Activated T-helper 1 cell treated with anti-CD3 and anti-CD28 coated beads, Interleukin-12 subunit alpha, Interleukin-12 subunit beta, Interleukin-2, Interleukin-4 antibody, amounts not matched to agents 30 ng/mL and 10 ng/mL and 1 ng/mL, durations not matched to agents 14 hours and 24 hours and 36 hours (primary cell): Measurements from ENCODE around the gene RAB17. TPM values are rescaled to one million over a fixed set of nuclear protein-coding genes. Genes with fewer than 3 reads are reported as not detected.
"Not testable (repeated sequence)": the region's sequence is repeated elsewhere in the genome, so short reads cannot be mapped to it uniquely, and the experiment has no call there.

Experiments used
- DNase-seq: peaks from one replicate; pipeline ENCODE4 v3.0.0; 2021; ENCODE audit warnings: low spot score
- H3K27ac Mint-ChIP-seq: one replicate; pipeline ENCODE4 v1.8.0; 2021; ENCODE audit warnings: mild to moderate bottlenecking, mixed read lengths
- H3K27me3 Mint-ChIP-seq: one replicate; pipeline ENCODE4 v1.8.0; 2022; ENCODE audit warnings: mild to moderate bottlenecking, moderate library complexity, mixed read lengths; ENCODE audit not compliant: insufficient read depth
- H3K36me3 Mint-ChIP-seq: one replicate; pipeline ENCODE4 v1.8.0; 2021; ENCODE audit warnings: low read depth, mixed read lengths
- H3K4me1 Mint-ChIP-seq: one replicate; pipeline ENCODE4 v1.8.0; 2021; ENCODE audit warnings: low read depth, mixed read lengths
- H3K4me3 Mint-ChIP-seq: one replicate; pipeline ENCODE4 v1.8.0; 2021; ENCODE audit warnings: mild to moderate bottlenecking, moderate library complexity, mixed read lengths
- H3K9me3 Mint-ChIP-seq: one replicate; pipeline ENCODE4 v1.8.0; 2021; ENCODE audit warnings: mixed read lengths
- intact Hi-C: fragments of 100-400 bp; cut with micrococcal nuclease; formaldehyde crosslinking; loops from one replicate; pipeline ENCODE4 v1.15.1; 2024
- total RNA-seq: library from RNA; stranded (reverse); gene quantifications from 2 replicates; pipeline ENCODE4 v1.2.3, GENCODE V29; 2022

The RAB17 gene
- total RNA-seq, 1 donor from 2014 or later = not detected

GRCh38 chr2:237616373-237616733 lies 25.8 kb upstream of the RAB17 start:
- Mint-ChIP-seq H3K9me3 (no peaks in the 10 kb centered on the region), H3K4me1 (peaks cover 22% of the 10 kb centered on the region), H3K27me3 (peaks cover 7% of the 10 kb centered on the region), H3K36me3 (no peaks in the 10 kb centered on the region), H3K4me3 (no peak overlapping the region), H3K27ac (no peak overlapping the region)
- no peak for DNase-seq
- intact Hi-C loops = no loop called here

- Mint-ChIP-seq H3K4me3 (no peak overlapping the region), H3K27me3 (peaks cover 7% of the 10 kb centered on the region), H3K36me3 (no peaks in the 10 kb centered on the region), H3K9me3 (no peaks in the 10 kb centered on the region), H3K4me1 (peaks cover 22% of the 10 kb centered on the region), H3K27ac (no peak overlapping the region)
- DNase-seq = no peak
- intact Hi-C loops = no loop called here
These were observed 25.2 kb upstream of the RAB17 start for GRCh38 chr2:237615631-237616249.

GRCh38 chr2:237614151-237614720 lies 23.7 kb upstream of the RAB17 start:
- DNase-seq = no peak
- Mint-ChIP-seq H3K4me3 (no peak overlapping the region), H3K9me3 (no peaks in the 10 kb centered on the region), H3K4me1 (peaks cover 22% of the 10 kb centered on the region), H3K27me3 (peaks cover 9% of the 10 kb centered on the region), H3K36me3 (no peaks in the 10 kb centered on the region), H3K27ac (no peak overlapping the region)
- intact Hi-C loops = no loop called here

GRCh38 chr2:237613679-237614078 lies 23.1 kb upstream of the RAB17 start:
- no peak for DNase-seq
- Mint-ChIP-seq H3K27ac (no peak overlapping the region), H3K9me3 (no peaks in the 10 kb centered on the region), H3K27me3 (peaks cover 9% of the 10 kb centered on the region), H3K4me1 (peaks cover 22% of the 10 kb centered on the region), H3K4me3 (no peak overlapping the region), H3K36me3 (no peaks in the 10 kb centered on the region)
- intact Hi-C loops = no loop called here

- Mint-ChIP-seq H3K36me3 (no peaks in the 10 kb centered on the region), H3K4me1 (peaks cover 17% of the 10 kb centered on the region), H3K27ac (no peak overlapping the region), H3K4me3 (no peak overlapping the region), H3K9me3 (no peaks in the 10 kb centered on the region), H3K27me3 (peaks cover 7% of the 10 kb centered on the region)
- DNase-seq = no peak
- intact Hi-C loops = no loop called here
These were observed 22.2 kb upstream of the RAB17 start for GRCh38 chr2:237612527-237613357.

- H3K36me3 Mint-ChIP-seq, H3K9me3 Mint-ChIP-seq, intact Hi-C loops, H3K27ac Mint-ChIP-seq, H3K27me3 Mint-ChIP-seq, H3K4me3 Mint-ChIP-seq, DNase-seq: not testable (repeated sequence)
- peaks cover 18% of the 10 kb centered on the region for H3K4me1 Mint-ChIP-seq
These were observed 16.0 kb upstream of the RAB17 start for GRCh38 chr2:237606522-237606921.

- no peaks in the 10 kb centered on the region for H3K9me3 Mint-ChIP-seq
- no peak overlapping the region for H3K27ac Mint-ChIP-seq
- no peaks in the 10 kb centered on the region for H3K36me3 Mint-ChIP-seq
- peaks cover 18% of the 10 kb centered on the region for H3K4me1 Mint-ChIP-seq
- no peak for DNase-seq
- H3K4me3 Mint-ChIP-seq = no peak overlapping the region
- intact Hi-C loops = no loop called here
- peaks cover 5% of the 10 kb centered on the region for H3K27me3 Mint-ChIP-seq
These were observed 14.4 kb upstream of the RAB17 start for GRCh38 chr2:237604960-237605359.

- Mint-ChIP-seq H3K4me3 (no peak overlapping the region), H3K9me3 (no peaks in the 10 kb centered on the region), H3K27me3 (peaks cover 3% of the 10 kb centered on the region), H3K4me1 (peaks cover 18% of the 10 kb centered on the region), H3K36me3 (no peaks in the 10 kb centered on the region), H3K27ac (peak overlapping the region; percentile 85)
- intact Hi-C loops = no loop called here
- no peak for DNase-seq
These were observed 13.9 kb upstream of the RAB17 start for GRCh38 chr2:237604391-237604790.

- Mint-ChIP-seq H3K4me1 (peaks cover 18% of the 10 kb centered on the region), H3K36me3 (no peaks in the 10 kb centered on the region), H3K27me3 (peaks cover 3% of the 10 kb centered on the region), H3K9me3 (no peaks in the 10 kb centered on the region), H3K4me3 (peak overlapping the region; percentile 34), H3K27ac (peak overlapping the region; percentile 85)
- intact Hi-C loops = no loop called here
- peak; percentile 54 for DNase-seq
These were observed 13.3 kb upstream of the RAB17 start for GRCh38 chr2:237603718-237604362.

GRCh38 chr2:237603049-237603717 lies 12.6 kb upstream of the RAB17 start:
- Mint-ChIP-seq H3K27me3 (peaks cover 3% of the 10 kb centered on the region), H3K27ac (peak overlapping the region; percentile 85), H3K9me3 (no peaks in the 10 kb centered on the region), H3K4me1 (peaks cover 18% of the 10 kb centered on the region), H3K4me3 (peak overlapping the region; percentile 34), H3K36me3 (no peaks in the 10 kb centered on the region)
- intact Hi-C loops = no loop called here
- DNase-seq = no peak

GRCh38 chr2:237602409-237602808 lies 11.9 kb upstream of the RAB17 start:
- no peak for DNase-seq
- Mint-ChIP-seq H3K9me3 (no peaks in the 10 kb centered on the region), H3K4me3 (no peak overlapping the region), H3K4me1 (peaks cover 18% of the 10 kb centered on the region), H3K27ac (no peak overlapping the region), H3K36me3 (no peaks in the 10 kb centered on the region), H3K27me3 (no peaks in the 10 kb centered on the region)
- intact Hi-C loops = no loop called here

GRCh38 chr2:237601453-237602116 lies 11.1 kb upstream of the RAB17 start:
- H3K4me3 Mint-ChIP-seq = no peak overlapping the region
- H3K27ac Mint-ChIP-seq = no peak overlapping the region
- no peak for DNase-seq
- intact Hi-C loops = no loop called here
- H3K4me1 Mint-ChIP-seq = peaks cover 18% of the 10 kb centered on the region
- H3K27me3 Mint-ChIP-seq = no peaks in the 10 kb centered on the region
- no peaks in the 10 kb centered on the region for H3K9me3 Mint-ChIP-seq
- no peaks in the 10 kb centered on the region for H3K36me3 Mint-ChIP-seq
